Endothelial cell of umbilical vein (primary cell): Measurements from ENCODE around the gene ADGRG2.

Experiments
- CTCF ChIP-seq, 2 donors: IDR thresholded peaks; 1 replicate in 1 of 2; 2 replicates in 1 of 2; pipeline ENCODE4 v1.5.1; 2011; ENCODE audit warnings: low read length in 2 of 2, mild to moderate bottlenecking in 2 of 2, moderate library complexity in 2 of 2, control low read depth in 1 of 2, inconsistent platforms in 1 of 2, low read depth in 1 of 2; ENCODE audit not compliant: insufficient read depth in 1 of 2; ENCODE audit errors: extremely low read depth in 1 of 2
- EZH2 ChIP-seq: IDR thresholded peaks from 2 replicates; pipeline ENCODE4 v1.6.1; 2012; ENCODE audit warnings: borderline replicate concordance, low read depth, mild to moderate bottlenecking, moderate library complexity, low read length, inconsistent platforms; ENCODE audit not compliant: severe bottlenecking
- FOS ChIP-seq: IDR thresholded peaks from 2 replicates; pipeline ENCODE4 v1.6.1; 2011; ENCODE audit warnings: mild to moderate bottlenecking, low read length, moderate library complexity, borderline replicate concordance; ENCODE audit not compliant: insufficient read depth
- MAX ChIP-seq: IDR thresholded peaks from 2 replicates; pipeline ENCODE4 v1.6.1; 2011; ENCODE audit not compliant: insufficient read depth, insufficient read length
- MYC ChIP-seq: IDR thresholded peaks from one replicate; pipeline ENCODE4 v1.6.1; 2011; ENCODE audit warnings: mild to moderate bottlenecking, low read depth, low read length
- POLR2A ChIP-seq: IDR thresholded peaks from 2 replicates; pipeline ENCODE4 v1.6.1; 2012; ENCODE audit warnings: low read depth, mild to moderate bottlenecking, control low read depth, low read length
- POLR2AphosphoS5 ChIP-seq: IDR thresholded peaks from 2 replicates; pipeline ENCODE4 v1.6.1; 2012; ENCODE audit warnings: low read depth, mild to moderate bottlenecking, control low read depth, low read length, moderate library complexity; ENCODE audit not compliant: insufficient read depth

- TF ChIP-seq POLR2A (no peak), CTCF (IDR thresholded peaks at IDR 0.05; ENCODE audit: extremely low read depth in 1 of 2, insufficient read depth in 1 of 2, low read depth in 1 of 2, low read length in 2 of 2) (no peak), MAX (no peak), POLR2AphosphoS5 (no peak), EZH2 (no peak), MYC (no peak), FOS (no peak)
Observed at GRCh38 chrX:18964901-18965300, 157.4 kb downstream of the ADGRG2 start.
